OCI-LY3 (cell line): ENCODE data around the gene APBB2.

ENCODE experiments used
- H2AFZ ChIP-seq: fragments of 200-600, 300-600 bp; shearing (Covaris generic); 2 replicates; pipeline ENCODE4 v1.6.0; 2014; ENCODE audit warnings: antibody characterized with exemption, low read depth, low read length
- H3K27ac ChIP-seq: fragments of 200-600, 300-600 bp; sonication (generic); 2 replicates; pipeline ENCODE4 v1.5.1; 2014; ENCODE audit warnings: mild to moderate bottlenecking, low read length, moderate library complexity, mixed read lengths
- H3K27me3 ChIP-seq: fragments of 200-600, 300-600 bp; sonication (generic); 2 replicates; pipeline ENCODE4 v1.6.1; 2014; ENCODE audit warnings: low read depth, low read length, mixed read lengths
- H3K36me3 ChIP-seq: fragments of 200-600, 300-600 bp; sonication (generic); replicated peaks from 2 replicates; pipeline ENCODE3; 2014; ENCODE audit warnings: low read depth, low read length, mixed read lengths
- H3K4me1 ChIP-seq: fragments of 300-600, 200-600 bp; sonication (generic); 2 replicates; pipeline ENCODE4 v1.6.1; 2014; ENCODE audit warnings: low read length, mixed read lengths
- H3K4me2 ChIP-seq: fragments of 200-600, 300-600 bp; sonication (generic); 2 replicates; pipeline ENCODE4 v1.6.1; 2014; ENCODE audit warnings: low read length, mixed read lengths
- H3K4me3 ChIP-seq: fragments of 300-600, 200-600 bp; sonication (generic); 2 replicates; pipeline ENCODE4 v1.5.1; 2014; ENCODE audit warnings: antibody characterized with exemption, mild to moderate bottlenecking, low read length, moderate library complexity
- H3K79me2 ChIP-seq: fragments of 300-600, 200-600 bp; shearing (Covaris generic); 2 replicates; pipeline ENCODE4 v1.6.1; 2014; ENCODE audit warnings: mild to moderate bottlenecking, low read length, mixed read lengths
- H3K9ac ChIP-seq: fragments of 300-600, 200-600 bp; shearing (Covaris generic); 2 replicates; pipeline ENCODE4 v1.6.0; 2014; ENCODE audit warnings: mild to moderate bottlenecking, low read length, moderate library complexity
- H3K9me3 ChIP-seq: fragments of 200-600, 300-600 bp; shearing (Covaris generic); 2 replicates; pipeline ENCODE4 v1.6.1; 2014; ENCODE audit warnings: low read length, mixed read lengths; ENCODE audit not compliant: insufficient read depth
- H4K20me1 ChIP-seq: fragments of 200-600, 300-600 bp; sonication (generic); 2 replicates; pipeline ENCODE4 v1.6.1; 2016; ENCODE audit warnings: low read length, mixed read lengths; ENCODE audit not compliant: insufficient read depth
- EZH2phosphoT487 ChIP-seq: fragments of 200-600 bp; shearing (Covaris generic); IDR thresholded peaks from 2 replicates; pipeline ENCODE4 v1.6.1; 2018; ENCODE audit warnings: antibody characterized with exemption, mixed run types, low read depth
- TF ChIP-seq, protein P1 (sequence below): fragments of 200-600, 300-600 bp; sonication (generic); IDR thresholded peaks from 2 replicates; pipeline ENCODE4 v1.5.1; 2014; ENCODE audit warnings: antibody characterized with exemption, low read length, low read depth

APBB2 gene

GRCh38 chr4:41122309-41122708, 92.0 kb downstream of the APBB2 start:
- no peaks in the 10 kb centered on the region for H3K36me3 ChIP-seq
- no peak overlapping the region for H3K27ac ChIP-seq
- no peaks in the 10 kb centered on the region for H3K27me3 ChIP-seq
- H4K20me1 ChIP-seq, result no peaks in the 10 kb centered on the region
- no peak overlapping the region for H3K9ac ChIP-seq
- no peak overlapping the region for H2AFZ ChIP-seq
- no peaks in the 10 kb centered on the region for H3K79me2 ChIP-seq
- H3K4me2 ChIP-seq, result no peak overlapping the region
- H3K4me3 ChIP-seq, result no peak overlapping the region
- H3K9me3 ChIP-seq, result no peaks in the 10 kb centered on the region
- H3K4me1 ChIP-seq, result no peaks in the 10 kb centered on the region
- TF ChIP-seq, protein P1, sequence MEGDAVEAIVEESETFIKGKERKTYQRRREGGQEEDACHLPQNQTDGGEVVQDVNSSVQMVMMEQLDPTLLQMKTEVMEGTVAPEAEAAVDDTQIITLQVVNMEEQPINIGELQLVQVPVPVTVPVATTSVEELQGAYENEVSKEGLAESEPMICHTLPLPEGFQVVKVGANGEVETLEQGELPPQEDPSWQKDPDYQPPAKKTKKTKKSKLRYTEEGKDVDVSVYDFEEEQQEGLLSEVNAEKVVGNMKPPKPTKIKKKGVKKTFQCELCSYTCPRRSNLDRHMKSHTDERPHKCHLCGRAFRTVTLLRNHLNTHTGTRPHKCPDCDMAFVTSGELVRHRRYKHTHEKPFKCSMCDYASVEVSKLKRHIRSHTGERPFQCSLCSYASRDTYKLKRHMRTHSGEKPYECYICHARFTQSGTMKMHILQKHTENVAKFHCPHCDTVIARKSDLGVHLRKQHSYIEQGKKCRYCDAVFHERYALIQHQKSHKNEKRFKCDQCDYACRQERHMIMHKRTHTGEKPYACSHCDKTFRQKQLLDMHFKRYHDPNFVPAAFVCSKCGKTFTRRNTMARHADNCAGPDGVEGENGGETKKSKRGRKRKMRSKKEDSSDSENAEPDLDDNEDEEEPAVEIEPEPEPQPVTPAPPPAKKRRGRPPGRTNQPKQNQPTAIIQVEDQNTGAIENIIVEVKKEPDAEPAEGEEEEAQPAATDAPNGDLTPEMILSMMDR, result no peak
- TF ChIP-seq EZH2phosphoT487, result no peak

- H2AFZ ChIP-seq, result no peak overlapping the region
- no peaks in the 10 kb centered on the region for H4K20me1 ChIP-seq
- H3K9ac ChIP-seq, result no peak overlapping the region
- H3K79me2 ChIP-seq, result no peaks in the 10 kb centered on the region
- TF ChIP-seq, protein P1, result no peak
- TF ChIP-seq EZH2phosphoT487, result no peak
- no peaks in the 10 kb centered on the region for H3K36me3 ChIP-seq
- H3K9me3 ChIP-seq, result no peaks in the 10 kb centered on the region
- H3K27ac ChIP-seq, result no peak overlapping the region
- H3K4me3 ChIP-seq, result no peak overlapping the region
- no peak overlapping the region for H3K4me2 ChIP-seq
- no peaks in the 10 kb centered on the region for H3K4me1 ChIP-seq
- no peaks in the 10 kb centered on the region for H3K27me3 ChIP-seq
Measured at GRCh38 chr4:41121906-41122305, 92.4 kb downstream of the APBB2 start.

DNA sequence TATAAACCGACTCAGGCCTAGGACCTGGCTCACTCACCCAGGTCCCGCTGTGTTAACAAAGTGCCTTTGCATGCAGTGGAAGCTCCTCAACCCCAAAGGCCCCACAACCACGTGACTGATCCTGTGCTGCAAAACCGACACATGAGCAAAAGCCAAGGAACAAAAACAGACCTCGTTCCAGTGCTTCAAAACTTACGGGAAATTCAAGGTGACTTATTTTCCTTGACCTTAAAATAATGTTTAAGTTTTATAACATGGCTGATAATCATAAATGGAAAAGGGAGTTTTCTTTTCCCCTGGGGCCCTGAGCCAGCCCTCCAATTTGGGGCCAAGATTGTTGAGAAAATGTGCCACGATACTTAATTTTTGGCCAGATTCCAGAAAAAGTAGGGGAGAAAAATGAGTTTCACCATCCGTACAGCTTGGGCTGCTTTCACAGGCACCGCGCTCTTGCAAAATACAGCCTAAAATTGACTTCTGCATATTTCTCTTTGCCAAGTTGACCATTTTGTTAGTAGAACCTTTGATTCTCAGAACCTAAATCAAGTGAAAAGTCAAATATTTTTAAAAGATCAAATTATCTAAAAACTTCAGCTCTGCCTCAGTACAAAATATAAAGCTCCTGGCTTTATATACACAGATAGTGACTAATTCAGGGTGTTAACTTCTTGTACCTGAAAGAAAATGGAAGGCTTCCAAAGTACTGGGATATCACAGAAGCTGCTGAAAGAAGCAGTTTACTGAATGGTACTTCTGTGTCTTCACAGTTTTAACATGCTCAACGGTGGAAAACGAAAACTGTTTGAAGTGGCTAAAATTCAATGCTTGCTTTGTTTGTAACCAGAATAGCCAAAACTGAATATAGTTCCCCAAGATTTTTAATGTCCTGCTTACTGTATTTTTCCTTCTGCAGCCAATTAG, 93.8 kb downstream of the APBB2 start:
- H3K4me2 ChIP-seq, result no peak overlapping the region
- H3K27ac ChIP-seq, result no peak overlapping the region
- no peak overlapping the region for H3K4me3 ChIP-seq
- no peak for TF ChIP-seq EZH2phosphoT487
- TF ChIP-seq, protein P1, result no peak
- no peak overlapping the region for H3K9ac ChIP-seq
- no peak overlapping the region for H2AFZ ChIP-seq
- H3K9me3 ChIP-seq, result no peaks in the 10 kb centered on the region
- no peaks in the 10 kb centered on the region for H3K79me2 ChIP-seq
- no peaks in the 10 kb centered on the region for H3K27me3 ChIP-seq
- H4K20me1 ChIP-seq, result no peaks in the 10 kb centered on the region
- no peaks in the 10 kb centered on the region for H3K4me1 ChIP-seq
- no peaks in the 10 kb centered on the region for H3K36me3 ChIP-seq

- Histone ChIP-seq H3K4me2 (no peak overlapping the region), H3K9me3 (no peaks in the 10 kb centered on the region), H2AFZ (no peak overlapping the region), H3K27me3 (no peaks in the 10 kb centered on the region), H3K4me3 (no peak overlapping the region), H3K4me1 (no peaks in the 10 kb centered on the region), H4K20me1 (no peaks in the 10 kb centered on the region), H3K9ac (no peak overlapping the region), H3K36me3 (no peaks in the 10 kb centered on the region), H3K27ac (no peak overlapping the region), H3K79me2 (no peaks in the 10 kb centered on the region)
- TF ChIP-seq EZH2phosphoT487, result no peak
- TF ChIP-seq, protein P1, result no peak
Measured at GRCh38 chr4:41119867-41120295, 94.5 kb downstream of the APBB2 start.
